H1 (cell line): ENCODE results near the gene ANKRD13C. TPM values are rescaled to one million over a fixed set of nuclear protein-coding genes. Genes with fewer than 3 reads are reported as not detected.

Source experiments
- CTCF ChIA-PET: fragments of 300-600 bp; sonication (Branson Sonifier 250); formaldehyde crosslinking; loops from one replicate; lab custom pipeline; 2021; ENCODE audit not compliant: partially characterized antibody; lab: Charles Lee
- POLR2A ChIA-PET: fragments of 300-600 bp; sonication (Branson Sonifier 250); formaldehyde crosslinking; loops from one replicate; lab custom pipeline; 2021; ENCODE audit warnings: inconsistent platforms; ENCODE audit not compliant: partially characterized antibody; lab: Charles Lee
- DNase-seq, 2 experiments: peaks; one replicate each; pipeline versions ENCODE4 v3.0.0 to v3.0.0-alpha.2; 2010 to 2022; ENCODE audit warnings: low spot score in 2 of 2, low read depth in 1 of 2, mixed read lengths in 1 of 2
- FAIRE-seq: peaks from 2 replicates; lab custom pipeline; 2011; peaks lifted over from hg19 to GRCh38; lab: Jason Lieb, UNC
- H2AFZ ChIP-seq: 2 replicates; pipeline ENCODE4 v1.8.1; 2012; ENCODE audit warnings: low read length, inconsistent platforms
- H2AK5ac ChIP-seq: 2 replicates; pipeline ENCODE4 v1.6.1; 2013; ENCODE audit warnings: low read depth, low read length
- H2BK120ac ChIP-seq: replicated peaks from 2 replicates; pipeline ENCODE3; 2013; ENCODE audit warnings: low read depth, low read length, inconsistent platforms
- H2BK12ac ChIP-seq: 2 replicates; pipeline ENCODE4 v1.6.1; 2013; ENCODE audit warnings: low read depth, low read length
- H2BK15ac ChIP-seq: 2 replicates; pipeline ENCODE4 v1.6.1; 2013; ENCODE audit warnings: low read length
- H2BK20ac ChIP-seq: 2 replicates; pipeline ENCODE4 v1.6.1; 2013; ENCODE audit warnings: low read length
- H2BK5ac ChIP-seq: 2 replicates; pipeline ENCODE4 v1.6.1; 2013; ENCODE audit warnings: low read depth, low read length
- H3K14ac ChIP-seq: 2 replicates; pipeline ENCODE4 v1.6.1; 2013; ENCODE audit warnings: inconsistent platforms; ENCODE audit not compliant: insufficient read length
- H3K18ac ChIP-seq: 2 replicates; pipeline ENCODE4 v1.6.1; 2013; ENCODE audit warnings: low read length; ENCODE audit errors: extremely low read depth
- H3K23ac ChIP-seq: 2 replicates; pipeline ENCODE4 v1.6.1; 2013; ENCODE audit warnings: inconsistent platforms; ENCODE audit not compliant: insufficient read length
- H3K23me2 ChIP-seq: 2 replicates; pipeline ENCODE4 v1.6.1; 2013; ENCODE audit warnings: low read depth, low read length
- H3K27ac ChIP-seq: 2 replicates; pipeline ENCODE4 v1.6.1; 2011; ENCODE audit warnings: low read depth, low read length, inconsistent platforms
- H3K27me3 ChIP-seq, 4 experiments: replicated peaks in 1 of 4; 1 replicate in 1 of 4; 2 replicates in 3 of 4; pipeline versions ENCODE4 v1.6.1 to v1.8.1; 2011 to 2013; ENCODE audit warnings: low read length in 3 of 4, mild to moderate bottlenecking in 3 of 4, inconsistent platforms in 2 of 4, mixed read lengths in 2 of 4, moderate library complexity in 1 of 4; ENCODE audit not compliant: control insufficient read depth in 3 of 4, insufficient read depth in 3 of 4; ENCODE audit errors: extremely low read depth in 1 of 4
- H3K36me3 ChIP-seq, 4 experiments: 2 replicates each; pipeline versions ENCODE4 v1.6.1 to v1.8.1; 2011 to 2013; ENCODE audit warnings: mild to moderate bottlenecking in 4 of 4, low read length in 3 of 4, moderate library complexity in 2 of 4, control low read depth in 1 of 4, inconsistent platforms in 1 of 4; ENCODE audit not compliant: insufficient read depth in 4 of 4, control insufficient read depth in 2 of 4
- H3K4ac ChIP-seq: replicated peaks from 2 replicates; pipeline ENCODE3; 2013; ENCODE audit warnings: low read length, low read depth, mixed read lengths, inconsistent platforms; ENCODE audit not compliant: insufficient read length
- H3K4me1 ChIP-seq, 4 experiments: replicated peaks in 1 of 4; 1 replicate in 1 of 4; 2 replicates in 3 of 4; pipeline versions ENCODE4 v1.6.1 to v1.8.1; 2011 to 2013; ENCODE audit warnings: low read length in 3 of 4, inconsistent platforms in 2 of 4, mixed read lengths in 1 of 4; ENCODE audit not compliant: insufficient read depth in 4 of 4, control insufficient read depth in 3 of 4
- H3K4me2 ChIP-seq, 2 experiments: 2 replicates each; pipeline versions ENCODE4 v1.6.1 to v1.8.1; 2011 to 2013; ENCODE audit warnings: low read depth in 2 of 2, low read length in 2 of 2, control low read depth in 1 of 2, inconsistent platforms in 1 of 2, mild to moderate bottlenecking in 1 of 2; ENCODE audit not compliant: insufficient read depth in 1 of 2
- H3K4me3 ChIP-seq, 4 experiments: fragments of 200-600, 300-600 bp in 1 of 4; sonication (generic), shearing (Covaris generic), sonication (Bioruptor Twin) in 1 of 4; 2 replicates each; pipeline versions ENCODE4 v1.5.1 to v1.8.1; 2011 to 2016; ENCODE audit warnings: low read length in 4 of 4, low read depth in 3 of 4, control low read depth in 2 of 4, inconsistent platforms in 2 of 4, mild to moderate bottlenecking in 2 of 4, mixed read lengths in 1 of 4, moderate library complexity in 1 of 4; ENCODE audit not compliant: insufficient read depth in 2 of 4; ENCODE audit errors: extremely low read depth in 1 of 4
- H3K56ac ChIP-seq: replicated peaks from 2 replicates; pipeline ENCODE3; 2013; ENCODE audit warnings: low read depth, mild to moderate bottlenecking, mixed read lengths, low read length, inconsistent platforms; ENCODE audit not compliant: insufficient read length
- H3K79me1 ChIP-seq: 2 replicates; pipeline ENCODE4 v1.6.1; 2013; ENCODE audit warnings: low read depth, low read length, control low read depth
- H3K79me2 ChIP-seq, 2 experiments: 2 replicates each; pipeline versions ENCODE4 v1.6.1 to v1.8.1; 2012 to 2013; ENCODE audit warnings: low read length in 2 of 2, mild to moderate bottlenecking in 2 of 2, inconsistent platforms in 1 of 2; ENCODE audit not compliant: insufficient read depth in 2 of 2, control insufficient read depth in 1 of 2
- H3K9ac ChIP-seq, 4 experiments: replicated peaks in 1 of 4; 1 replicate in 1 of 4; 2 replicates in 3 of 4; pipeline versions ENCODE4 v1.6.1 to v1.8.1; 2011 to 2013; ENCODE audit warnings: low read depth in 3 of 4, low read length in 3 of 4, control low read depth in 2 of 4, mild to moderate bottlenecking in 2 of 4, moderate library complexity in 2 of 4, inconsistent platforms in 1 of 4; ENCODE audit errors: extremely low read depth in 1 of 4
- H3K9me3 ChIP-seq, 2 experiments: 2 replicates each; pipeline versions ENCODE4 v1.6.1 to v1.8.1; 2012 to 2013; ENCODE audit warnings: mild to moderate bottlenecking in 2 of 2, moderate library complexity in 2 of 2, control low read depth in 1 of 2, inconsistent platforms in 1 of 2, low read depth in 1 of 2, low read length in 1 of 2, mixed read lengths in 1 of 2; ENCODE audit not compliant: insufficient read depth in 2 of 2
- H4K20me1 ChIP-seq, 2 experiments: replicated peaks in 1 of 2; 2 replicates each; pipeline versions ENCODE3 to v1.8.1; 2011 to 2013; ENCODE audit warnings: inconsistent platforms in 2 of 2, low read length in 2 of 2, mild to moderate bottlenecking in 1 of 2; ENCODE audit not compliant: insufficient read depth in 2 of 2, control insufficient read depth in 1 of 2
- H4K5ac ChIP-seq: 2 replicates; pipeline ENCODE4 v1.6.1; 2013; ENCODE audit warnings: low read length, low read depth, mixed read lengths, inconsistent platforms; ENCODE audit not compliant: insufficient read length
- H4K8ac ChIP-seq: 2 replicates; pipeline ENCODE4 v1.8.0; 2013; ENCODE audit warnings: mild to moderate bottlenecking, moderate library complexity, low read length, inconsistent platforms; ENCODE audit not compliant: insufficient read depth; ENCODE audit errors: extremely low read depth
- H4K91ac ChIP-seq: replicated peaks from 2 replicates; pipeline ENCODE3; 2013; ENCODE audit warnings: low read length, mixed read lengths, inconsistent platforms; ENCODE audit not compliant: insufficient read length
- CEBPB ChIP-seq: IDR thresholded peaks from 2 replicates; pipeline ENCODE4 v1.6.1; 2012; ENCODE audit warnings: low read depth, low read length
- EP300 ChIP-seq, 2 experiments: IDR thresholded peaks; 1 replicate in 1 of 2; 2 replicates in 1 of 2; pipeline ENCODE4 v1.6.1; 2011 to 2012; ENCODE audit warnings: low read depth in 2 of 2, low read length in 2 of 2, mild to moderate bottlenecking in 2 of 2, borderline replicate concordance in 1 of 2, inconsistent platforms in 1 of 2, moderate library complexity in 1 of 2
- EZH2 ChIP-seq: fragments of 200-600 bp; sonication (generic); IDR thresholded peaks from 2 replicates; pipeline ENCODE4 v1.7.1; 2012; ENCODE audit warnings: low read depth, mild to moderate bottlenecking, moderate library complexity, low read length, inconsistent platforms; ENCODE audit not compliant: severe bottlenecking
- HDAC2 ChIP-seq, 2 experiments: fragments of 300-600 bp in 1 of 2; sonication (generic) in 1 of 2; IDR thresholded peaks; 2 replicates each; pipeline ENCODE4 v1.6.1; 2011 to 2012; ENCODE audit warnings: low read depth in 2 of 2, low read length in 2 of 2, mild to moderate bottlenecking in 2 of 2, moderate library complexity in 2 of 2, borderline replicate concordance in 1 of 2, inconsistent platforms in 1 of 2
- KDM1A ChIP-seq: fragments of 200-600, 300-600 bp; sonication (generic); IDR thresholded peaks from 2 replicates; pipeline ENCODE4 v1.7.1; 2016; ENCODE audit warnings: mild to moderate bottlenecking, low read length, borderline replicate concordance
- MAFK ChIP-seq: IDR thresholded peaks from 2 replicates; pipeline ENCODE4 v1.6.1; 2012; ENCODE audit warnings: low read depth, mild to moderate bottlenecking, improper control_type of control experiment, low read length
- SAP30 ChIP-seq: fragments of 300-600 bp; sonication (generic); IDR thresholded peaks from 2 replicates; pipeline ENCODE4 v1.7.1; 2012; ENCODE audit warnings: low read length, moderate library complexity, mild to moderate bottlenecking, inconsistent platforms; ENCODE audit not compliant: insufficient read depth, insufficient replicate concordance
- TAF1 ChIP-seq: IDR thresholded peaks from 2 replicates; pipeline ENCODE4 v1.6.1; 2011; ENCODE audit warnings: mild to moderate bottlenecking, low read depth, low read length
- TAF7 ChIP-seq: optimal IDR thresholded peaks from 2 replicates; pipeline ENCODE3; 2011; ENCODE audit warnings: low read depth, mild to moderate bottlenecking, inconsistent platforms, low read length, moderate library complexity, borderline replicate concordance
- TCF12 ChIP-seq: IDR thresholded peaks from 2 replicates; pipeline ENCODE4 v1.6.1; 2011; ENCODE audit warnings: low read depth, mild to moderate bottlenecking, low read length
- USF2 ChIP-seq: IDR thresholded peaks from 2 replicates; pipeline ENCODE4 v1.6.1; 2011; ENCODE audit warnings: low read length, improper control_type of control experiment
- ZNF274 ChIP-seq: IDR thresholded peaks from 2 replicates; pipeline ENCODE4 v1.7.0; 2012; ENCODE audit warnings: low read length, borderline replicate concordance; ENCODE audit errors: extremely low read depth
- WGBS, 2 experiments: shearing (Covaris generic) in 1 of 2; methylation state at CpG; one replicate each; pipeline versions ENCODE4 v1.1.6 to v1.1.7; 2013 to 2015; ENCODE audit warnings: low lambda C conversion rate in 2 of 2, mixed read lengths in 2 of 2, inconsistent platforms in 1 of 2, low coverage in 1 of 2, missing lambda C conversion rate in 1 of 2; ENCODE audit not compliant: insufficient replicate concordance in 2 of 2, insufficient coverage in 1 of 2, insufficient read length in 1 of 2; ENCODE audit errors: extremely low coverage in 1 of 2, missing lambda C conversion rate in 1 of 2; 5-methylcytosine and 5-hydroxymethylcytosine counted together
- polyA plus RNA-seq, 7 experiments: library from polyadenylated mRNA; depleted of rRNA in 3 of 7; stranded (reverse) in 5 of 7; unstranded in 2 of 7; fragments of >200 nt in 5 of 7; fragments of 200-250 nt in 2 of 7; gene quantifications; 1 replicate in 5 of 7; 2 replicates in 1 of 7; 4 replicates in 1 of 7; pipeline versions ENCODE4 v1.2.1 to v1.2.3, GENCODE V29; 2011 to 2013; ENCODE audit warnings: missing spikeins in 2 of 7, mixed read lengths in 2 of 7
- total RNA-seq: library from RNA; stranded (reverse); fragmentation: NEBNext Ultra II Directional; extraction: Animal tissue kit (Norgen Biotek cat#: 25700); gene quantifications from 2 replicates; pipeline ENCODE4 v1.2.1, GENCODE V29; 2021

ANKRD13C gene
- total and polyA plus RNA-seq, 2 of the 8 experiments (the other 6 are each of a cell fraction or from before 2014, with no cell fraction given), result 4.8 to 21.7 TPM

DNA sequence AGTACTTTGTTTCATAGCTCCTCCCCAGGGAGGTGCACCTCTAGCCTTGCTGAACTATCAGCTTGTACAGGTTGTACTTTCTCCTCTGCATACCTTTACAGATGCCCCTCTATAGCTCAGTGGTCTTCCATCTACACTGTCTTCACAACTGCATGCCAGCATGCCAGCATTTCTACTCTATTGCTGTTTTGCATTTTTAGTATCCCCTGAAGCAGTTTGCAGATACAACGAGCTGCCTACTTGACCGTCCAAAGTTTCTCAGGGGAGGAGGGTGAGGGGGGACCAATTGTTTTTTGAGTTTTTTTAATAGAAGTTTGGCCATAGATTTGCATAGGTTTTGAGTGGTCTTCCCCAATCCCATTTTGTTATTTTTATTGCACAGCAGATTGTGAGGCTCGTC, 29.0 kb upstream of the ANKRD13C start:
- H4K20me1 ChIP-seq, result no peaks in the 10 kb centered on the region
- no peak overlapping the region for H3K23ac ChIP-seq
- H3K4me2 ChIP-seq, result no peak overlapping the region
- no peak overlapping the region for H3K14ac ChIP-seq
- H3K18ac ChIP-seq, result no peak overlapping the region
- H3K79me1 ChIP-seq, result no peaks in the 10 kb centered on the region
- FAIRE-seq, result no peak
- 89% methylated on average over 3 of the region's 3 CpGs; no CpG with 5 or more reads in 1 of the 2 experiments for WGBS, 2 experiments
- no peak overlapping the region for H3K9ac ChIP-seq
- H3K4ac ChIP-seq, result no peak overlapping the region
- CTCF ChIA-PET, result interaction anchor here (0.6 kb wide), 2 partner anchors 23 to 80 kb away, joined by 3 read pairs; no protein-coding TSS in a partner anchor
- H2AK5ac ChIP-seq, result no peak overlapping the region
- H4K5ac ChIP-seq, result no peak overlapping the region
- no peak overlapping the region for H4K8ac ChIP-seq
- H3K23me2 ChIP-seq, result no peaks in the 10 kb centered on the region
- H3K36me3 ChIP-seq, result no peaks in the 10 kb centered on the region
- H4K91ac ChIP-seq, result no peak overlapping the region
- no peak overlapping the region for H2BK15ac ChIP-seq
- H3K27ac ChIP-seq, result no peak overlapping the region
- H2BK120ac ChIP-seq, result no peak overlapping the region
- H3K27me3 ChIP-seq, result no peaks in the 10 kb centered on the region
- H2BK5ac ChIP-seq, result no peak overlapping the region
- no peaks in the 10 kb centered on the region for H3K9me3 ChIP-seq
- DNase-seq, result no peak
- no peaks in the 10 kb centered on the region for H3K4me1 ChIP-seq
- no peak overlapping the region for H2AFZ ChIP-seq
- H3K4me3 ChIP-seq, result no peak overlapping the region
- H2BK12ac ChIP-seq, result no peak overlapping the region
- H3K79me2 ChIP-seq, result no peaks in the 10 kb centered on the region
- no peak overlapping the region for H2BK20ac ChIP-seq
- POLR2A ChIA-PET, result interaction anchor here (1.0 to 9.2 kb wide), 5 partner anchors 10 to 76 kb away, joined by 3 to 58 read pairs (median 3); partner anchors contain the start of genes ANKRD13C and CTH
- no peak overlapping the region for H3K56ac ChIP-seq
- TF ChIP-seq SAP30 (no peak), USF2 (no peak), TAF7 (no peak), EP300 (IDR thresholded peaks at IDR 0.05; ENCODE audit: borderline replicate concordance in 1 of 2, low read depth in 2 of 2, low read length in 2 of 2) (no peak), MAFK (no peak), EZH2 (no peak), TCF12 (no peak), TAF1 (no peak), ZNF274 (no peak), HDAC2 (IDR thresholded peaks at IDR 0.05; ENCODE audit: borderline replicate concordance in 1 of 2, low read depth in 2 of 2, low read length in 2 of 2) (no peak), KDM1A (no peak), CEBPB (no peak)
